D721Med (cell line): ENCODE measurements around the gene FGF7.
"Not testable (repeated sequence)": the region's sequence is repeated elsewhere in the genome, so short reads cannot be mapped to it uniquely, and the experiment has no call there.

ENCODE experiments used
- DNase-seq: peaks from one replicate; pipeline ENCODE4 v3.0.0; 2011; ENCODE audit warnings: low spot score; ENCODE audit not compliant: insufficient read length
- FAIRE-seq: peaks from 2 replicates; lab custom pipeline; 2011; peaks lifted over from hg19 to GRCh38; lab: Jason Lieb, UNC
- TF ChIP-seq, protein P1 (sequence below): IDR thresholded peaks from 2 replicates; pipeline ENCODE4 v1.5.1; 2012; ENCODE audit warnings: mild to moderate bottlenecking, control low read depth; ENCODE audit not compliant: insufficient read depth; ENCODE audit errors: missing control alignments

FGF7 gene

DNA sequence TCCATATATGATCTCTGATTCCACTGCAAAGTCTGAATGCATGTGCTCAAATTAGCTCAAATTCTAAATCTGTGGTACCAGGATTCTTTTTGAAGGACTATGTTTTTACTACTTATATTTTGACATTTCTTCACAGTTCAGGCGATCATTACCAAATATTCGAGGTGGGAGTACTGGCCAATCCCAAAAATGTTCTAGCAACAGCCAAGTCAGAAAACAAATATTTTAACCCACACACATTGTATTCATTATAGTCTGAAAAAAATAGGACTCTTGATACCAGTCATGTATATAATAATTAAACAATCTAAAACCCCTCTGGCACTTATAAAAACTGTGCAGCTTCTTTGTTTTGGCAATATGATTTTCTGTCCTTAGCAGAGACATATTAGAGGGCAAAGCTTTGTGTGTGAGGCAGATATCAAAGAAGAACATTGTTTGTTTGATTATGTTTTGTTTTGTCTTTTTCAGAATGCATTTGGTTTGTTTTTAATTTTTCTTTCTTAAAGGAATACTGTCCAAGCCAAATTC is 37.4 kb downstream of the FGF7 start:
- TF ChIP-seq, protein P1, sequence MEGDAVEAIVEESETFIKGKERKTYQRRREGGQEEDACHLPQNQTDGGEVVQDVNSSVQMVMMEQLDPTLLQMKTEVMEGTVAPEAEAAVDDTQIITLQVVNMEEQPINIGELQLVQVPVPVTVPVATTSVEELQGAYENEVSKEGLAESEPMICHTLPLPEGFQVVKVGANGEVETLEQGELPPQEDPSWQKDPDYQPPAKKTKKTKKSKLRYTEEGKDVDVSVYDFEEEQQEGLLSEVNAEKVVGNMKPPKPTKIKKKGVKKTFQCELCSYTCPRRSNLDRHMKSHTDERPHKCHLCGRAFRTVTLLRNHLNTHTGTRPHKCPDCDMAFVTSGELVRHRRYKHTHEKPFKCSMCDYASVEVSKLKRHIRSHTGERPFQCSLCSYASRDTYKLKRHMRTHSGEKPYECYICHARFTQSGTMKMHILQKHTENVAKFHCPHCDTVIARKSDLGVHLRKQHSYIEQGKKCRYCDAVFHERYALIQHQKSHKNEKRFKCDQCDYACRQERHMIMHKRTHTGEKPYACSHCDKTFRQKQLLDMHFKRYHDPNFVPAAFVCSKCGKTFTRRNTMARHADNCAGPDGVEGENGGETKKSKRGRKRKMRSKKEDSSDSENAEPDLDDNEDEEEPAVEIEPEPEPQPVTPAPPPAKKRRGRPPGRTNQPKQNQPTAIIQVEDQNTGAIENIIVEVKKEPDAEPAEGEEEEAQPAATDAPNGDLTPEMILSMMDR: no peak
- no peak for DNase-seq
- FAIRE-seq: no peak

DNA sequence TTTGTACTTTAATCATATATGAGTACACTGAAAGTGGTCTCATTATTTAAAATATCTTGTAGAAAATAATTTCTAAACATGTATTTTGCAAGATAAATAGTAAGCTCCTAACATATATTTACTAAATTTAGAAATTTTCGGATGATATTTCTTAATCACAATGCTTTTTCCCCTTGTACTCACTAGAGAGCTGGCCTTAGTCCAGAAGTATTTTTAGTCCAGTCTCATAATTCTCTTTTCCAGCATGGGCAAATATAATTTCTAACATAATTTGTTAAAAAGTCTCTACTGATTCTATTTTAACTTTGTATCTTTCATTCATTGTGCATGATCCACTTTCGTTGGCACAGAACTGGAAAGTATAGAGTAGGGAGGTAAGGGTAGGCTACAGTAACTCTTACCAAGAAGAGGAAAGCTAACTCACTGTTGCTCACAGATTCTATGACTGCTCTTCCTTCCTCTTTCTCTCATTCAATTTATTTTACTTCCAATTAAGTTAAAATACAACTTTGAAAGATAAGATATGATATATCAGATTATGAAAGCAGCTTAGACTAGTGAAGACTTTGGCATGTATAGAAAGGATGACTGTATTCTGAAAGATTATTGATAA is 39.3 kb downstream of the FGF7 start:
- DNase-seq: no peak
- TF ChIP-seq, protein P1: no peak
- FAIRE-seq: no peak

DNA sequence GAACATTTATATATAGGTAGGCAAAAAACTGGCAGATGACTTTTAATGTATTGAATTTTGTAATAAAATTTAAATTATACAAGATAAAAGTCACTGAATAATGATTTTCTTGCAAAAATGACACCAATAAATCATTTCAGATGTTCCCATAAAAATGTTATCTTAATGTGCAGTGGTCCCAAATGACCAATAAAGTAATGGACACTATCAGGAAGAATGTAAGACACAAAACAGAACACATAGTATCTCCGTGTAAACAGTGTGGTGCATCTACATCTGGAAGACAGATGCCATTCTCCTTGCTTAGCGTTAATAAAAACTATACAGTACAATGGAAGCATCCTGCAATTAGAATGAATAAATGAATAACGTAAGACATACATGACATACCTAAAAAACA is 41.5 kb downstream of the FGF7 start:
- TF ChIP-seq, protein P1: no peak
- no peak for FAIRE-seq
- DNase-seq: no peak

DNA sequence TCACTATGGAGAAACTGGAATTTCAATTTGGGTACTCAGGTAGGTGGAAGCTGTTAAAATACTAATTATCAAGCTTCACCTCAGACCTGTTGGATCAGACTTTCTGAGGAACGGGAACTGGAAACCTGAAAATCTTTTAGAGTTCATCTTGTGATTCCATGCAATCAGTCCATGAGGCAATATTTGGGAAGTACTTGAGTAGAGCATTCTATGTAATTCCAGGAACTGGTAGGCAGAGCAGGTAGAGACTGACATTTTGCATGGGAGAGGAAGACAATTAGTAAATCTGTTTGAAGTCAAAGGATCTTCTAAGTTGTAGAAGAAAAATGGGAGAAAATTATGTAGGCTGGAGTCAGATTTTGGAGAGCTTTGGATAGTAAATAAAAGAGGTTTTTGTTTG is 43.1 kb downstream of the FGF7 start:
- FAIRE-seq (no peak), DNase-seq (no peak)
- TF ChIP-seq, protein P1: no peak

DNA sequence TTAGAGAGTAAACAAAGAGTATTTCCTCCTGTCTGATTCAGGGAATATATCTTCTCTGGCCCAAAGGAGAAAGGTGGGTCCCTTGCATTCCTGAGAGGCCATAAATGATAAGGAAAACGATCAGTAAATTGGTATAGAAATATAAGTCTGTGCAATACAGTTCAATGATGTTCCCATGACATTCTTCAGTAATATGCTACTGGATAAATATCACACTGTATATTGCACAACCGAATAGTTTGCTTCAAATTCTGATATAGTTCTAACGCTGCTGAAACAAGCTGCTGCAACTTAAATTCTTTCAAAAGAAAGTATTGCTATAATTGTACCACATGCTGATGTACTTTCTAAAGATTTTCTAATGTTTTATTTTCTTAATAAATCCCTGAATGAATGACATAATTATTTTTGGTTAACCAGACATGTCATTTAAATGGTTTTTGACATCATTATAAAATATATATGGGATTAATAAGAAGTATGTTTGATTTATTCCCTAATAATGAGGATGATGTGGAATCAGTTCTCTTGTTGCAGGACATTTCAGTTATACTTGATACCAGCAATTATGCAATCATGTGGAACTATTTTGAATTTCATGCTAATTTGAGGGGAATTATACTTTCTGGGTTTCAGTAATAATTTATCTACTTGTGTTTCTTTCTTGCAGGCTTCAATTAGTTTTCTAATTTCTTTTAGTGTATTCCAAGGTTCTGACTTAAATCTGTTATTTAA is 44.9 kb downstream of the FGF7 start:
- DNase-seq (no peak), FAIRE-seq (no peak)
- TF ChIP-seq, protein P1: no peak

DNA sequence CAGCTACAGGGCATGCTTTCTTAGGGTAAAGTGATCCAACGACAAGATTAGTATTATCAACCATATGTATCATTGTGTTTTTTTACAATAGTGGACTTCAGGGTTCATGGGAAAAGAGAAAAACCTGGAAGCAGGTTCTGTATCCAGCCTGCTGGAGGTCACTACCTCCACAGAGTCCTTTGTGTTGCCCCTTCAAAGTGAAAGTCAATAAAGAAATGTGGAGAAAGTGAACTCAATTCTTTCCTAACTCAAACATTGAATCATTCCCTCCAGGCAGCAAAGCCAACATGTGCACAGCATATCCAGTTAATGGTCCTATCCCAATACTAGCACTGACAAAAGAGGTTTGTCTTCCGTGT is 45.4 kb downstream of the FGF7 start:
- no peak for DNase-seq
- TF ChIP-seq, protein P1: no peak
- no peak for FAIRE-seq

DNA sequence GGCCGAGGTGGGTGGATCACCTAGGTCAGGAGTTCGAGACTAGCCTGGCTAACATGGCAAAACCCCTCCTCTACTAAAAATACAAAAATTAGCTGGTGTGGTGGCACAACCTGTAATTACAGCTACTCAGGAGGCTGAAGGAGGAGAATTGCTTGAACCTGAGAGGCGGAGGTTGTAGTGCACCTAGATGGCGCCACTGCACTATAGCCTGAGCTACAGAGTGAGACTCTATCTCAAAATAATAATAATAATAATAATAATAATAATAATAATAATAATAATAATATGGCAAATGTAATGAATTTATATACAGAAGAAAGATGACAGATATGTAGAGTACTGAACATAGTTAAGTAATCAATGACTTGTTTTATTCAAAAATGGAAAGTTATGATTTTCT is 48.2 kb downstream of the FGF7 start:
- TF ChIP-seq, protein P1: peak; percentile 38
- not testable (repeated sequence) for FAIRE-seq, DNase-seq
